ENCODE data around the gene PSMC3. TPM values are rescaled to one million over a fixed set of nuclear protein-coding genes. Genes with fewer than 3 reads are reported as not detected.

PSMC3 gene
- total and polyA plus RNA-seq, 2 donors (not counting 1 experiment from before 2014, with no cell fraction given): 36.7 to 62.7 TPM

DNA sequence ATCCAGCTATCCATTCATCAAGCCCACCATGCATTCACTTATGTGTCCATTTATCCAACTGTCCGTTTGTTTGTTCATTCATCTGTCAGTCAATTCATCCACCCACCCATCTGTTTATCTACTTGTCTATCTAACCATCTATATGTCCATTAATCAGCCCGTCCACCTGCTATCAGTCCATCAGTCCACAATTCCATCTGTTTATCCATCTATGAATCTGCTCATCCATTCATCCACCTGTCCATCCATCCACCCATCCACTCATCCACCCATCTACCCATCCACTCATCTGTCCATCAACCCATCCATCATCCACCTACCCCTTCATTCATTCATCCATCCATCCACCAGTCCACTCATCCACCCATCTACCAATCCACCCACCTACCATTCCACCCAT, 46.9 kb downstream of the PSMC3 start:
- Histone ChIP-seq H2AFZ (ENCODE audit: insufficient read depth, low read depth, low read length, poor library complexity, severe bottlenecking) (no peak overlapping the region), H3K79me2 (ENCODE audit: control insufficient read depth, insufficient read depth, low read length) (peaks cover 90% of the 10 kb centered on the region), H3K36me3 (replicated peaks in 1 of 2; ENCODE audit: control extremely low read depth in 1 of 2, control insufficient read depth in 1 of 2, extremely low read depth in 1 of 2, insufficient read depth in 2 of 2, low read length in 1 of 2) (peaks cover 0 to 19% of the 10 kb centered on the region in 2 experiments), H3K27ac (ENCODE audit: low read length in 2 of 2) (peak overlapping the region; percentile 96 to 97), H3K4me1 (ENCODE audit: control insufficient read depth in 2 of 2, insufficient read depth in 2 of 2, low read length in 2 of 2) (peaks cover 37 to 42% of the 10 kb centered on the region in 2 donors), H4K20me1 (ENCODE audit: control insufficient read depth, insufficient read depth, low read length, poor library complexity, severe bottlenecking) (peaks cover 27% of the 10 kb centered on the region), H3K9me3 (ENCODE audit: control extremely low read depth in 1 of 3, control insufficient read depth in 2 of 3, insufficient read depth in 1 of 3, low read length in 2 of 3) (no peaks in the 10 kb centered on the region), H3K4me3 (ENCODE audit: control extremely low read depth in 1 of 5, extremely low read depth in 1 of 5, insufficient read depth in 1 of 5, low read depth in 2 of 5, low read length in 4 of 5) (no peak overlapping the region), H3K27me3 (replicated peaks in 1 of 4; ENCODE audit: control extremely low read depth in 1 of 4, control insufficient read depth in 3 of 4, insufficient read depth in 4 of 4, low read length in 3 of 4) (no peaks in the 10 kb centered on the region), H3K9ac (ENCODE audit: low read length) (peak overlapping the region; percentile 99), H3K4me2 (replicated peaks; ENCODE audit: low read depth, low read length, poor library complexity, severe bottlenecking) (peak overlapping the region; percentile 100)
- H3K27ac Mint-ChIP-seq: no peak overlapping the region
- H3K4me1 Mint-ChIP-seq: peaks cover 31% of the 10 kb centered on the region
- ATAC-seq (ENCODE audit: low read depth): no peak
- H3K27me3 Mint-ChIP-seq: no peaks in the 10 kb centered on the region
- intact Hi-C loops (cut with micrococcal nuclease): loop anchor here (2.0 to 10.0 kb wide), 3 partner anchors 55 to 203 kb away; partner anchors contain the start of gene ARFGAP2
- ChIA-PET CTCF (interaction anchor here (0.9 to 1.9 kb wide), 6 partner anchors 8 to 131 kb away, joined by 3 to 15 read pairs (median 8); partner anchors contain the start of genes ACP2 and SLC39A13), POLR2A (interaction anchor here (1.0 to 4.1 kb wide), 5 partner anchors 10 to 31 kb away, joined by 3 to 50 read pairs (median 15); no protein-coding TSS in a partner anchor)
- no peak for DNase-seq
- H3K4me3 Mint-ChIP-seq: no peak overlapping the region
- TF ChIP-seq EZH2 (IDR thresholded peaks at IDR 0.05; ENCODE audit: borderline replicate concordance, insufficient read depth, low read depth, low read length, poor library complexity, severe bottlenecking): no peak
- TF ChIP-seq, protein P1, sequence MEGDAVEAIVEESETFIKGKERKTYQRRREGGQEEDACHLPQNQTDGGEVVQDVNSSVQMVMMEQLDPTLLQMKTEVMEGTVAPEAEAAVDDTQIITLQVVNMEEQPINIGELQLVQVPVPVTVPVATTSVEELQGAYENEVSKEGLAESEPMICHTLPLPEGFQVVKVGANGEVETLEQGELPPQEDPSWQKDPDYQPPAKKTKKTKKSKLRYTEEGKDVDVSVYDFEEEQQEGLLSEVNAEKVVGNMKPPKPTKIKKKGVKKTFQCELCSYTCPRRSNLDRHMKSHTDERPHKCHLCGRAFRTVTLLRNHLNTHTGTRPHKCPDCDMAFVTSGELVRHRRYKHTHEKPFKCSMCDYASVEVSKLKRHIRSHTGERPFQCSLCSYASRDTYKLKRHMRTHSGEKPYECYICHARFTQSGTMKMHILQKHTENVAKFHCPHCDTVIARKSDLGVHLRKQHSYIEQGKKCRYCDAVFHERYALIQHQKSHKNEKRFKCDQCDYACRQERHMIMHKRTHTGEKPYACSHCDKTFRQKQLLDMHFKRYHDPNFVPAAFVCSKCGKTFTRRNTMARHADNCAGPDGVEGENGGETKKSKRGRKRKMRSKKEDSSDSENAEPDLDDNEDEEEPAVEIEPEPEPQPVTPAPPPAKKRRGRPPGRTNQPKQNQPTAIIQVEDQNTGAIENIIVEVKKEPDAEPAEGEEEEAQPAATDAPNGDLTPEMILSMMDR (IDR thresholded peaks at IDR 0.05): no peak
- 98% methylated on average over 2 of the region's 2 CpGs for WGBS (ENCODE audit: insufficient coverage)
- H3K9me3 Mint-ChIP-seq (ENCODE audit: insufficient read depth): no peaks in the 10 kb centered on the region

DNA sequence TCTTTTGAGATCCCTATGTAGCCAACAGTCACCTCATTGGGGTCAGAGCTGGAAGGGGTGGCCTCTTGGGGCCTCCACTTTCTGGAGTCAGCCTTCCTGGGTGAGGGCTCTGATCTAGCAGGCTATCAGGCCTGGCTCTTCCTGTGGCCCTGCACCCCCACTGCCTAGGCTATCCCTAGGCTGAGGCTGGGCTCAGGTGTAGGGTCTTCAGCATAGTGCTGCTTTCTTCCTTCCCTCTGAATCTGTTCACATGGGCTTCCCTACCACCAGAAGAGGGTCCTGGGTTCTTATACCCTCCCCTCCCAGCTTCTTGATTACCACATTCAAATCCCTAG, 47.4 kb downstream of the PSMC3 start:
- CTCF ChIA-PET: interaction anchor here (0.9 to 2.6 kb wide), 9 partner anchors 8 to 130 kb away, joined by 3 to 18 read pairs (median 10); partner anchors contain the start of genes ACP2 and SLC39A13
- Histone ChIP-seq H3K9ac (ENCODE audit: low read length) (peak overlapping the region; percentile 99), H3K27ac (ENCODE audit: low read length in 2 of 2) (peak overlapping the region; percentile 96 to 97), H2AFZ (ENCODE audit: insufficient read depth, low read depth, low read length, poor library complexity, severe bottlenecking) (peak overlapping the region; percentile 73), H4K20me1 (ENCODE audit: control insufficient read depth, insufficient read depth, low read length, poor library complexity, severe bottlenecking) (peaks cover 32% of the 10 kb centered on the region), H3K9me3 (ENCODE audit: control extremely low read depth in 1 of 3, control insufficient read depth in 2 of 3, insufficient read depth in 1 of 3, low read length in 2 of 3) (no peaks in the 10 kb centered on the region), H3K36me3 (replicated peaks in 1 of 2; ENCODE audit: control extremely low read depth in 1 of 2, control insufficient read depth in 1 of 2, extremely low read depth in 1 of 2, insufficient read depth in 2 of 2, low read length in 1 of 2) (peaks cover 0 to 19% of the 10 kb centered on the region in 2 experiments), H3K79me2 (ENCODE audit: control insufficient read depth, insufficient read depth, low read length) (peaks cover 96% of the 10 kb centered on the region), H3K27me3 (replicated peaks in 1 of 4; ENCODE audit: control extremely low read depth in 1 of 4, control insufficient read depth in 3 of 4, insufficient read depth in 4 of 4, low read length in 3 of 4) (no peaks in the 10 kb centered on the region), H3K4me2 (replicated peaks; ENCODE audit: low read depth, low read length, poor library complexity, severe bottlenecking) (peak overlapping the region; percentile 100), H3K4me1 (ENCODE audit: control insufficient read depth in 2 of 2, insufficient read depth in 2 of 2, low read length in 2 of 2) (peaks cover 42 to 47% of the 10 kb centered on the region in 2 donors), H3K4me3 (ENCODE audit: control extremely low read depth in 1 of 5, extremely low read depth in 1 of 5, insufficient read depth in 1 of 5, low read depth in 2 of 5, low read length in 4 of 5) (peak overlapping the region in 4 of 5 experiments; percentile 78 to 99 (median 94))
- H3K9me3 Mint-ChIP-seq (ENCODE audit: insufficient read depth): no peaks in the 10 kb centered on the region
- H3K27ac Mint-ChIP-seq: no peak overlapping the region
- H3K27me3 Mint-ChIP-seq: no peaks in the 10 kb centered on the region
- peak; percentile 5 for ATAC-seq (ENCODE audit: low read depth)
- H3K4me3 Mint-ChIP-seq: peak overlapping the region; percentile 92
- H3K4me1 Mint-ChIP-seq: peaks cover 36% of the 10 kb centered on the region
- intact Hi-C loops (cut with micrococcal nuclease): loop anchor here (1.0 to 10.0 kb wide), 7 partner anchors 15 to 202 kb away; partner anchors contain the start of genes ARFGAP2, PSMC3 and SLC39A13
- no peak for TF ChIP-seq EZH2 (IDR thresholded peaks at IDR 0.05; ENCODE audit: borderline replicate concordance, insufficient read depth, low read depth, low read length, poor library complexity, severe bottlenecking)
- TF ChIP-seq, protein P1 (IDR thresholded peaks at IDR 0.05): no peak
- no peak for DNase-seq
- POLR2A ChIA-PET: interaction anchor here (0.5 to 4.1 kb wide), 10 partner anchors 11 to 130 kb away, joined by 3 to 50 read pairs (median 8); partner anchors contain the start of gene ACP2
